NB4 (cell line): ENCODE data around the gene ARHGDIB.
A peak's percentile ranks its signal among the peaks of the same experiment; 100 is the strongest.

ENCODE experiments used
- DNase-seq: peaks from one replicate; pipeline ENCODE4 v3.0.0; 2010; ENCODE audit warnings: low read depth
- H3K4me3 ChIP-seq: one replicate; pipeline ENCODE4 v1.5.1; 2011; ENCODE audit warnings: mild to moderate bottlenecking, low read depth, low read length, moderate library complexity
- CTCF ChIP-seq: IDR thresholded peaks from one replicate; pipeline ENCODE4 v1.5.1; 2012; ENCODE audit warnings: low read depth, low read length
- MAX ChIP-seq: IDR thresholded peaks from 2 replicates; pipeline ENCODE4 v1.6.1; 2011; ENCODE audit warnings: low read depth, low read length
- MYC ChIP-seq: IDR thresholded peaks from 2 replicates; pipeline ENCODE4 v1.6.1; 2011; ENCODE audit warnings: low read depth, low read length
- POLR2A ChIP-seq: IDR thresholded peaks from 2 replicates; pipeline ENCODE4 v1.6.1; 2011; ENCODE audit warnings: mild to moderate bottlenecking; ENCODE audit not compliant: insufficient read length; ENCODE audit errors: extremely low read depth

Gene ARHGDIB

DNA sequence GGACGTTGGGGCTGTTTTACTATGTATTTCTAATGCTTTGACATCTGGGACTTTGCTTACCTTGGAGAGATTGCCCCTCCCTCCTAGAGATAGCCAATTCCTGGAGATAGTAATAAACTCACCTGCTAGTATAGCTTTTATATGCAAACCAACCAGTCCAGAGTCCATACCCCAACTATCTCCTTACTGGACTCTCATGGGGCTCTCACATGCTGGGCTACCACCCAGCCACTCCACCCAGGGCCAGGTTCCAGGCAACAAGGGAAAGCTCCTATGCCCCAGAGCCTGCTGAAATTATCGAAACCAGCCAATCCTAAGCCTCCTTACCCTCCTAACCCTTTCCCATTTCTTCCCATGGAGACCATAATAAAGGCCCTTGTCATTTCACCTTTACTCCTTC, 50.3 kb downstream of the ARHGDIB start:
- no peak for DNase-seq
- H3K4me3 ChIP-seq = no peak overlapping the region
- TF ChIP-seq MYC (no peak), CTCF (no peak), MAX (no peak), POLR2A (no peak)

- no peak for TF ChIP-seq POLR2A
- TF ChIP-seq MYC = no peak
- peak; percentile 44 for DNase-seq
- H3K4me3 ChIP-seq = no peak overlapping the region
These were observed 51.1 kb downstream of the ARHGDIB start for GRCh38 chr12:14910090-14910915.

GRCh38 chr12:14907953-14908352, 53.4 kb downstream of the ARHGDIB start:
- H3K4me3 ChIP-seq = no peak overlapping the region
- TF ChIP-seq POLR2A (no peak), CTCF (no peak), MAX (no peak), MYC (no peak)
- DNase-seq = peak; percentile 13

- DNase-seq = no peak
- no peak overlapping the region for H3K4me3 ChIP-seq
- TF ChIP-seq MYC (no peak), MAX (no peak), CTCF (no peak), POLR2A (no peak)
These were observed 55.3 kb downstream of the ARHGDIB start for GRCh38 chr12:14906114-14906513.

DNA sequence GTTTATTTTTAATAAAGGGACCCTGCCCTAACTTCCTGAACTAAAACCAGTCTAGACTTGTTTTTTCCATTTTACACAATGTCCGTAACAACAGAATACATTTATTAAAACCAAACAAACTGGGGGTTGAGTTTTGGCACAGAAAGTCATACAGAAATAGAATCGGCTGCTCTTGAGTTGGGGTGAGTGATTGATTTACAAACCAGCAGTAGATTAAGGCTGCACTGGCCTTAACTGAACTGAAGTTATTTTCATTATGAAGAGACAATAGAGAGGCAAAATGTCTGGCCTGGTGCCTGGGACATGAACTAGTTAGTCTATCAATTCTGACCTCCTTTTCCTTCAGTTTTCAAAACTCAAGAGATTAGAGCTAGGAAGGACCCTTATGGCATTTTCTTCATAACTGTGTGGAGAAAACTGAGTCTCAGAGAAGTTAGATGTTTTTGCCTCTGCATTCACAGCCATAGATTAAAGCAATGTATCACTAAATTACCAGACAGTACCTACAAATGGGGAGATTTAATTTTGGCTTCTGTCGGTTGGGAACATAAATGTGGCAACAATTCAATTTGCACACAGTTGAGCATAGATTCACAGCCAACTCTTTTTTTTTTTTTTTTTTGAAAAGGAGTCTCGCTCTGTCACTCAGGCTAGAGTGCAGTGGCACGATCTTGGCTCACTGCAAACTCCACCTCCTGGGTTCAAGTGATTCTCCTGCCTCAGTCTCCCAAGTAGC, 56.0 kb downstream of the ARHGDIB start:
- TF ChIP-seq MYC (no peak), MAX (no peak), POLR2A (no peak), CTCF (no peak)
- H3K4me3 ChIP-seq = no peak overlapping the region
- no peak for DNase-seq

GRCh38 chr12:14904854-14905253, 56.5 kb downstream of the ARHGDIB start:
- no peak for DNase-seq
- TF ChIP-seq MAX = no peak
- no peak for TF ChIP-seq MYC
- TF ChIP-seq POLR2A = no peak
- no peak for TF ChIP-seq CTCF
- no peak overlapping the region for H3K4me3 ChIP-seq
